Uterus (tissue), 4 donors: Measurements from ENCODE around the gene CDADC1. TPM values are rescaled to one million over a fixed set of nuclear protein-coding genes. Genes with fewer than 3 reads are reported as not detected.

Experiments used
- DNase-seq, 2 donors: peaks; one replicate each; pipeline ENCODE4 v3.0.0-alpha.2; 2019 to 2020
- H3K27ac ChIP-seq, 2 donors: fragments of 200-600 bp; sonication (generic); 1 replicate in 1 of 2; 2 replicates in 1 of 2; pipeline ENCODE4 v1.5.1; 2016 to 2018
- H3K27me3 ChIP-seq, 2 donors: fragments of 200-600 bp; sonication (generic); one replicate each; pipeline ENCODE4 v1.5.1; 2018 to 2019; ENCODE audit warnings: control low read depth in 1 of 2
- H3K36me3 ChIP-seq, 2 donors: fragments of 200-600 bp; sonication (generic); one replicate each; pipeline ENCODE4 v1.5.1; 2019; ENCODE audit warnings: control low read depth in 1 of 2
- H3K4me1 ChIP-seq, 2 donors: fragments of 200-600 bp; sonication (generic); one replicate each; pipeline ENCODE4 v1.5.1; 2018 to 2019; ENCODE audit warnings: control low read depth in 1 of 2
- H3K4me3 ChIP-seq, 2 donors: fragments of 200-600 bp; sonication (generic); 1 replicate in 1 of 2; 2 replicates in 1 of 2; pipeline ENCODE4 v1.5.1; 2018 to 2019; ENCODE audit warnings: mild to moderate bottlenecking in 1 of 2
- H3K9me3 ChIP-seq, 2 donors: fragments of 200-600 bp; sonication (generic); one replicate each; pipeline ENCODE4 v1.5.1; 2019; ENCODE audit warnings: control low read depth in 1 of 2
- CTCF ChIP-seq, 4 experiments: fragments of 200-600 bp in 2 of 4; fragments of 450-650 bp in 2 of 4; sonication (generic) in 2 of 4; IDR thresholded peaks; one replicate each; pipeline ENCODE4 v1.5.1; 2016 to 2019; ENCODE audit warnings: antibody characterized with exemption in 4 of 4, mild to moderate bottlenecking in 2 of 4, moderate library complexity in 1 of 4
- POLR2A ChIP-seq, 2 donors: fragments of 450-650 bp; IDR thresholded peaks; one replicate each; pipeline ENCODE4 v1.6.1; 2016; ENCODE audit warnings: antibody characterized with exemption in 2 of 2, mild to moderate bottlenecking in 1 of 2, moderate library complexity in 1 of 2
- intact Hi-C: fragments of 100-400 bp; cut with DNase I; formaldehyde crosslinking; loops from one replicate; pipeline ENCODE4 v1.15.1; 2023; ENCODE audit warnings: low total_unique reads
- total RNA-seq, 4 donors: library from RNA; depleted of rRNA in 3 of 4; stranded (reverse); fragments of >200 nt in 3 of 4; gene quantifications; one replicate each; pipeline versions ENCODE4 v1.1.0 to v1.2.4, GENCODE V29; 2014 to 2023
- donor health status: DM: yes; HTN: yes; CAD: no.

Gene CDADC1
- total RNA-seq, 4 donors from 2014 or later: 1.8 to 76.5 (median 10.9) TPM

GRCh38 chr13:49213539-49213938 is 34.2 kb upstream of the CDADC1 start:
- intact Hi-C loops: no loop called here
- Histone ChIP-seq H3K27me3 (no peaks in the 10 kb centered on the region), H3K27ac (no peak overlapping the region), H3K36me3 (no peaks in the 10 kb centered on the region), H3K9me3 (no peaks in the 10 kb centered on the region), H3K4me1 (no peaks in the 10 kb centered on the region), H3K4me3 (no peak overlapping the region)
- TF ChIP-seq CTCF (IDR thresholded peaks at IDR 0.05) (no peak), POLR2A (IDR thresholded peaks at IDR 0.05) (no peak)
- DNase-seq: no peak

- intact Hi-C loops: no loop called here
- H3K9me3 ChIP-seq: no peaks in the 10 kb centered on the region
- no peak for DNase-seq
- peaks cover 0 to 5% of the 10 kb centered on the region in 2 donors for H3K27me3 ChIP-seq
- no peaks in the 10 kb centered on the region for H3K36me3 ChIP-seq
- no peak overlapping the region for H3K27ac ChIP-seq
- no peak overlapping the region for H3K4me3 ChIP-seq
- TF ChIP-seq POLR2A (IDR thresholded peaks at IDR 0.05): no peak
- no peak for TF ChIP-seq CTCF (IDR thresholded peaks at IDR 0.05)
- no peaks in the 10 kb centered on the region for H3K4me1 ChIP-seq
Measured at GRCh38 chr13:49213997-49214916, 33.5 kb upstream of the CDADC1 start.

- Histone ChIP-seq H3K36me3 (no peaks in the 10 kb centered on the region), H3K4me1 (peaks cover 0 to under 1% of the 10 kb centered on the region in 2 donors), H3K9me3 (no peaks in the 10 kb centered on the region), H3K4me3 (no peak overlapping the region), H3K27me3 (peaks cover 0 to 5% of the 10 kb centered on the region in 2 donors), H3K27ac (no peak overlapping the region)
- DNase-seq: no peak
- intact Hi-C loops: no loop called here
- TF ChIP-seq CTCF (IDR thresholded peaks at IDR 0.05) (no peak), POLR2A (IDR thresholded peaks at IDR 0.05) (no peak)
Measured at GRCh38 chr13:49214917-49215376, 32.8 kb upstream of the CDADC1 start.

- no peak for TF ChIP-seq POLR2A (IDR thresholded peaks at IDR 0.05)
- TF ChIP-seq CTCF (IDR thresholded peaks at IDR 0.05): no peak
- H3K36me3 ChIP-seq: no peaks in the 10 kb centered on the region
- intact Hi-C loops: no loop called here
- no peak overlapping the region for H3K4me3 ChIP-seq
- DNase-seq: no peak
- peaks cover 9 to 10% of the 10 kb centered on the region in 2 donors for H3K27me3 ChIP-seq
- peaks cover 0 to 14% of the 10 kb centered on the region in 2 donors for H3K4me1 ChIP-seq
- no peak overlapping the region for H3K27ac ChIP-seq
- H3K9me3 ChIP-seq: no peaks in the 10 kb centered on the region
Measured at GRCh38 chr13:49216334-49216733, 31.4 kb upstream of the CDADC1 start.

- TF ChIP-seq CTCF (IDR thresholded peaks at IDR 0.05) (no peak), POLR2A (IDR thresholded peaks at IDR 0.05) (no peak)
- no peak for DNase-seq
- H3K9me3 ChIP-seq: no peaks in the 10 kb centered on the region
- H3K27ac ChIP-seq: no peak overlapping the region
- no peaks in the 10 kb centered on the region for H3K36me3 ChIP-seq
- H3K4me3 ChIP-seq: no peak overlapping the region
- peaks cover 16 to 18% of the 10 kb centered on the region in 2 donors for H3K27me3 ChIP-seq
- intact Hi-C loops: no loop called here
- H3K4me1 ChIP-seq: peaks cover 0 to 14% of the 10 kb centered on the region in 2 donors
Measured at GRCh38 chr13:49217962-49218492, 29.7 kb upstream of the CDADC1 start.
